HG03280 (cell line): ENCODE results near the gene GHITM.
"Not testable (repeated sequence)": the region's sequence is repeated elsewhere in the genome, so short reads cannot be mapped to it uniquely, and the experiment has no call there.

Experiments used
- ATAC-seq: cut with Tn5 transposase; IDR thresholded peaks from one replicate; pipeline ENCODE4 v1.9.1; 2021; ENCODE audit warnings: mild to moderate bottlenecking, moderate library complexity; ENCODE audit not compliant: unreplicated experiment

The GHITM gene

DNA sequence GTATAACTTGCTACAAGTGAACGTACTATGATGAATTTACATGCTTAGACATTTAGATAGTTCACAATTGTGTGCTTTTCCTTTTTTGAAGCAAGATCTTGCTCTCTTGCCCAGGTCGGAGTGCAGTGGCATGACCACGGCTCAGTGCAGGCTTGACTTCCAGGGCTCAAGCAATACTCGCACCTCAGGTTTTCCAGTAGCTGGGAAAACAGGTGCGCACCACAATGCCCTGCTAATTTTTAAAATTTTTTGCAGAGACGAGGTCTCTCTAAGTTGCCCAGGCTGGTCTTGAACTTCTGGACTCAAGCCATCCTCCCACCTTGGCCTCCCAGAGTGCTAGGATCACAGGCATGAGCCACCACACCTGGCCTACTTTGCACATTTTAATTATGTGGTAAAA is 36.1 kb downstream of the GHITM start:
- no peak for ATAC-seq

DNA sequence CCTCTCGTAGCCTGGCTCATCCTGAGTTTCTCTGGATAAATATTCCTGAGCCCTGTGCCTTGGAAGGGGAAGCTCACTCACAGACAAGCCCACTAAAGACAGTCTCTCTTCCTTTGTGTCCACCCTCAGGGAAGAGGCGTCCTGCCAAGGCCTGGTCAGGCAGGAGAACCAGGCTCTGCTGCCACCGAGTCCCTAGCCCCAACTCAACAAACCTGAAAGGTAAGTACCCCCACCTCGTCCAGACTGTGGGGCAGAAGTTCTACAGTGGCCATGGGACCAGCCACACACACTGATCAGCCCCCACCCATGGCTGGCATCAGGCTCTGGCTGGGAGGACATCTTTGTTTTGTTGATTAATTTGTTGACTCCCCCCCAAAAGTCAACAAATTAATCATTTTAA is 37.0 kb downstream of the GHITM start:
- no peak for ATAC-seq

DNA sequence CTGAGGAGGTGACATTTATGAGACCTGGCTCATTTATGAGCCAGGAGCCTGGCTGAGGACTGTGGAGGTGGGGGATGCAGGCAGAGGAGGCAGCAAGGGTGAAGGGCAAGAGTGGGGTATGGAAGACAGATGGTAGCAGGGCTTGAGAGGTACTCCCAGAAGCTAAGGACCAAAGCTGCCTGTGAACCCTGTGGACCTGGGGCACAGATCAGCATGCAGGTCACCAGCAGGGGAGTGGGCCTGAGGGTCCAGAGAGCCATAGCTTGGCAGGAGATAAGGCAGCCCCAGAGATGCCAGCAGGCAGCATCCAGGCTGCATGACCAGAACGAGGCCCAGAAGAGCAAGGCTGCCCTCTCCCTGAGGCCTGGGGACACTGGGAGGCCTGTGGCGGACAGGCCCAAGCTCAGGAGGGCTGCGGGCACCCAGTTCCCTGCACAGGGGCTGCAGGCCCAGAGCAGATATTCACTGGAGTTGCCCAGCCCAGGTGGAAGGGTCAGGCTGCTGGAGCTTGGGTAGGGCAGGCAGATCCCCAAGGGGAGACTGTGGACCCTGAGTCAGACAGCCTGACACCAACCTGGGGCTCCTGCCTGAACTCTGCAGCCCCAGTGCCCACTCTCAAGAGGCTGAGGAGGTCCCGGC is 37.6 kb downstream of the GHITM start:
- no peak for ATAC-seq

DNA sequence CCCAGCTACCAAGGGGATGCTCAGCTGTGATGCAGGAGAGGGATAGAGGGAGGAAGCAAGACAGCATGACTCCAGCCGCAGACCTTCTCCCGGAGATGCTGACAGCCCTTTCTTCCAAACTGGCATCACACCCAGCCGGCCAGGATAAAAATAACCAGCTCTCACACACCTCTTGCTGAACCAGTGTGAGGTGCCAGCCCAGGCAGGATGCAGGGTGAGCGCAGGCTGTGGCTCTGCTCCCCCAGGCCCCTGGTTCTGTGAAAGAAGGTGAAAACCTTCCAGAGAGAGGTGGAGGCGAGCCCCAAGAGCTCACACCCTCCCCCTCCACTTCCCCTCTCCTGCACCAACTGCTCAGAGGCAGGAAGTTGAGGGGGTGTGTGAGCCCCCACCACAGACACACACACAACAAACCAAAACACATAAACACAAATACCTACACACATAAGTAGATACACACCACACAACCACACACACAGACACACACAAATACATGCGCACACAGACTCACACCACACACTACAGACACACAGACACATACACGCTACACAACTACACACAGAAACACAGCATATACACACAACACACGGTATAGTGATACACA is 38.3 kb downstream of the GHITM start:
- ATAC-seq, result no peak

DNA sequence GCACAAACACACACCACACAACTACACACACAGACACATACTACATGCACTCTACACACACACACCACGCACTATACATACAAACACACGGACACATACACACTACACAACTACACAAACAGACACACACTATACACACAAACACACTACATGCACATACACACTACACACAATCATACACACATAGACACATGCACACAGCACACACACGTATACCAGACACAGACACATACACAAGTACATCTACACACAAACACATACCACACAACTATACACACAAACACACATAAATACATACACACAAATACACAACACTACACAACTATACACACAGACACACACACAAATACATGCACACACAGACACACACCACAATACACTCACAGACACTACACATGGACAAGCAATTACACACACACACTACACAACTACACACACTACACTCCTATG is 38.9 kb downstream of the GHITM start:
- no peak for ATAC-seq

DNA sequence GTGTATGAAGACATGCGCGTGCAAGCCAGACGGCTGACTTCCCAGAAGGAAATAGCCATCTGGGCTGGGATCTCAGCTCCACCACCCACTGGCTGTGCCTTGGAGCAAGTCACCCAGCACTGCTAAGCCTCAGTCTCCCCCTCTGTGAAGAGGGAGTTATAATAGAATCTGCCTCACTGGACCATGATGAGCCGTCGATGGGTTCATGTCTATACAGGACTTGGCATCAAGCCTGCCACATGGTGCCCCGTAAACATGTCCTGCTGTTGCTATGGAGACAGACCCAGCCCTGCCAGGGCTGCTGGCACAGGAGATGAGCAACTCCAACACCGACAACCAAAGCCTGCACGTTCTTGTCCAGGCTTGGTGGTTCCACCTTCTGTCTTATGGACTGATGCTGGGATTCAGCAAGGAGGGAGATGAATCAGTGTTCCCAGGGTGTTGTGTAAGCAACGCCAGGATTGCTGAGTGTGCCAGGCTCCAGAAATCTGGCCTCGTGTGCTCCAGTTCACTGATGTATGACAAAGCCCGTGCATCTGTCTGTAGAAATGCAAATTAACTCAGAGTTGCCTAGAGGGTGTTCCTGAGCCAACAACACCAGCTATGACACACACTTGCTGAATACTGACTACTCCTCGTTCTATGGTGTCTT is 39.9 kb downstream of the GHITM start:
- peak; percentile 89 for ATAC-seq

DNA sequence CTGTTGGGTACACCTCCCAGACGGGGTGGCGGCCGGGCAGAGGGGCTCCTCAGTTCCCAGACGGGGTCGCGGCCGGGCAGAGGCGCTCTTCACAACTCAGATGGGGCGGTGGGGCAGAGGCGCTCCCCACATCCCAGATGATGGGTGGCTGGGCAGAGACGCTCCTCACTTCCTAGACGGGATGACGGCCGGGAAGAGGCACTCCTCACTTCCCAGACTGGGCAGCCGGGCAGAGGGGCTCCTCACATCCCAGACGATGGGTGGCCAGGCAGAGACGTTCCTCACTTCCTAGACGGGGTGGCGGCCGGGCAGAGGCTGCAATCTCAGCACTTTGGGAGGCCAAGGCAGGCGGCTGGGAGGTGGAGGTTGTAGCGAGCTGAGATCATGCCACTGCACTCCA is 41.1 kb downstream of the GHITM start:
- ATAC-seq, result not testable (repeated sequence)

DNA sequence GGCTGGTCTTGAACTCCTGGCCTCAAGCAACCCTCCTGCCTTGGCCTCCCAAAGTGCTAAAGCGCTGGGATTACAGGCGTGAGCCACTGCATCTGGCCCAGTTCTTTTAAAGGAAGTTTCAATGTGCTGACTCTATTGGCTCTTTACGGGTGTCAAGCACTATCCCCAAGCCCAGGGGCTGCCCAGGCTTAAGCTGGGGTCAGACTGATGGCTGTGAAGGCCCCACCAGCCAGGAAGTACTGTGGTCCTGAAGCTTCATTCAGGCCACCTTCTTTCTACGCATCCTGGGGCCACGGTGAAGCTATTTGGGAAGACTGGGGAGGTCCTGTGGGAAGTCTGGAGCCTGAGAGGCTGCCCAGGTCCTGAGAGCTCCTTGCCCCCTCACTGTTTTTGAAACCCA is 42.3 kb downstream of the GHITM start:
- ATAC-seq, result no peak

DNA sequence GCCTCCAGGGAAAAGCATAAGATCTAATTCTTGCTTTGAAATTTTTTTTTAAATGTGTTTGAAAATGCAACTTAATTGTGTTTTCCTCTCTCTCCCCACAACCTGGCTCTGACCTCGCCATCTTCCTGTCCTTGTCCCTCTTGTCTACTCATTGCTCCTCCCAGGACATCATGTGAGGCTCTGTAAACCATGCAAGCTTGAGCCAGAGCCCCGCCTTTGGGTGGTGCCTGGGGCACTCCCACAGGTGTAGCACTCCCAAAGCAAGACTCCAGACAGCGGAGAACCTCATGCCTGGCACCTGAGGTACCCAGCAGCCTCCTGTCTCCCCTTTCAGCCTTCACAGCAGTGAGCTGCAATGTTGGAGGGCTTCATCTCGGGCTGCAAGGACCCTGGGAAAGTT is 45.2 kb downstream of the GHITM start:
- no peak for ATAC-seq

DNA sequence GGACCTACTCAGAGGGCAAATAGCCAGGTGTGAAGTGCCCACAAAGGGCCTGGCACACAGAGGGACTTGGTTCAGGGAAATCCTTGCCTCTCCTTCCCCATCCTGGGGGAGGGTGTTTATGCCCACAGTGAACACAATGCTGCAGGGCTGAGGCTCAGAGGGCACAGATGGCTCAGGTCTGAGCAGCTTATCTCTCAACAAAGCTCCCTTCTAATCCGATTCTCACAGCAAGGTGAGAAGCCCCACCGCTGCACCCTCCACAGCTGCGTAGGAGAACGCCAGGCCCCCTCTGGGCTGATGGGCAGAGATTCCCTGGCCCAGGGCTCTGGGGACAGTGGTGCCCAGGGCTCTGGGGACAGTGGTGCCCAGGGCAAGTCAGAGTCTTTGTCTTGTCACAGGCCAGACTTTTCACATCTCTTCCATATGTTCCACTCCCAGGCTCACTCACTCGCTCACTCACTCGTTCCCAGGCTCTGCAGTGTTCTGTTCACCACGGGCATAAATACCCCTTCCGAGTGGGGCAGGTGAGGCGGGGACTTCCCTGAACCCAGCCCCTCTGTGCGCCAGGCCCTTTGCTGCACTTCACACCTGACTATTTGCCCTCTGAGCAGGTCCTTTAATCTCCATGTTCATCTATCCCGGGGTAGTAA is 46.3 kb downstream of the GHITM start:
- no peak for ATAC-seq

DNA sequence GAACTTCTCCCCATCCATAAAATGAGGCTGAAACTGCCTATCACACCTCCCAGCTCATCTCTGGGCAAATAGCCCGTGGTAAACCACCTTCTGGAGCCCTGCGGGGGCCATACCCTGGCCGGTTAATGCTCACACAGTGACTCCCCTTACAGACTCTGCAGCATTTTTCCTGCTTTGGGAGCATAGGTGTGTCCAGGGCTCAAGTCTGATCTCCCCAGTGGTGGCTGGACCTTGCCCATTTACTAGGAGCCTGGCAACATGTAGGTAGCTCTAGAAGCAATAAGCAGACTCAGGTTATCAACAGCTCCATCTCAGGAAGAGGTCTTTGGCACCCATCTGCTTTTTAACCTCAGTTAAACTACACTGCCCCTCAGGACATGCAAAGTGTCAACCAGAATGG is 49.5 kb downstream of the GHITM start:
- no peak for ATAC-seq

DNA sequence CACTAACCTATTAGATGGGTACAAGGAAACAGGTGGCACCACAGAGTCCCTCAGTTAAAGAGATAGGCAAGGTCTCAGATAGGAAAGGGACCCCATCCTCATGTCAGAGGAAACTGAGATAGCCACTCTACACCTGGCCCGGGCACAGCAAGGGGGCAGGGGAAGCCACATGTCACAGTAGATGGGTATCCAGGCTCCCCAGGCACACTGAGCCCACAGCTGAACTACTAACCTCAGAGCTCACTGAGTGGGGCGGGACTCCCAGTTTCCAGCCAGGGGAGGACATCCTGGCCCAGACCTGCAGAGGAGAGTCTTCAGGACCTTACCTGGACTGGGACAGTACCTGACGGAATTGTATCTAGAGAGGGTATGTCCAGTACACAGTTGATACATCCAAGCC is 51.3 kb downstream of the GHITM start:
- ATAC-seq, result no peak

DNA sequence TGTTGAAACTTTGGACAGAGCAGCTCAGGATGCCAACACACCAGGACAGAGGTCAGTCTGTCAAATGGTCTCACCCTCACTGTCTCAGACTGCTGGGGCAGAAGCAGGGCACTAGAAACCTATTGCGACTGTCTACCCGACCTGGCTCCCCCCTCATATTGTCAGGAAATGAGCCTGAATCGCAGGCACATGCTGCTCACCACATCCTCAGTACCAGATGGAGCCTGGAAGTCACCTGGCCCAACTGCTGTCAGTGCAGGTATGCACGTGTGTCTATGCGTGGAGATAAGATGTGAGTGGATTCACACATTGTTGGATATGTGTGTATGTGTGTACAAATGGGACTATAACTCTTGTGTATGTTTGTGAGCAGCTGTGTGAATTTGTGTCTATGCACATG is 51.8 kb downstream of the GHITM start:
- no peak for ATAC-seq

DNA sequence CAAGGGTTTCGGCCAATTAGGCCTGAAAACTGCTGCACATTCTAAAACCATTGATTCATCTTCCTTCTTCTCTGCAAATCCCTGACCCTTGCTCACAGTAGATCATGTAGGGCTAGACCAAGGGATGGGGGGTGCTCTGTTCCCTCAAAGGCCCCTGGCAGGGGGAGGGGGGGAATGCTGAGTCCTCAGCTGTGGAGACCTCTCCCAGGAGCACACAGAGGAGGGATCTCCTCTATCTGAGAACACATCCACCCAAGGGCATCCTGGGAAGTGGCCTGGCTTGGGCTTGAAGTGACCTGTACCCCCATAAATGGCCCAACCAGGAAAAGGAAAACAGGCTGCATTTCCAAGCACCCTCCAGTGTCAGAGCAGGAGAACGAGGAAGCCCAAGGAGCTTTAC is 54.0 kb downstream of the GHITM start:
- no peak for ATAC-seq

DNA sequence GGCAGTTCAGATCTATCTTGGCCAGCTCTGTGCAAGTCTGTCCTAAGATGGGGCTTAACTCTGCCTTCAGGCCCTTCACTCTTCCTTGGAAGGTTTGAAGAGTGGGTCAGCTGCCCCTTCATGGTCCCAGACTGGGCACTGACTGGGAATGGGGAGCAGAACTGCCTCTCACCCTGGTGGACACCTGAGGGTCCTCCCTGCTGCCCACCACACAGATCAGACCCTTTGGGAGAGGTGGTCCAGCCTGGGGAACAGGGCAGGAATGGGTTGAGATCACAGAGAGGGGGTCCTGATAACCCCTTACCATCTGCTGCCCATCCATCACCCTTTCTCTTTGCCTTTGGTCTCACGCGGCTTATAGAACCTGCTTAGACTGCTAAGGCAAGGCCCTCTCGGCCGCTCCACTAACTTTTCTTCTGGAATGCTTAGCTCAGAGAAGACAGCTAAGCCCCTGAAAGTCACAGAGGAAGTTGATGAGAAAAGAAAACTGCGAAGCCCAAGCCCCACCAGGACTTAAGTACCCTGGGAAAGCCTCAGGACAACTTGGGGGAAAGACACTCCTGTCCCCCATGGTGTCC is 54.6 kb downstream of the GHITM start:
- no peak for ATAC-seq

DNA sequence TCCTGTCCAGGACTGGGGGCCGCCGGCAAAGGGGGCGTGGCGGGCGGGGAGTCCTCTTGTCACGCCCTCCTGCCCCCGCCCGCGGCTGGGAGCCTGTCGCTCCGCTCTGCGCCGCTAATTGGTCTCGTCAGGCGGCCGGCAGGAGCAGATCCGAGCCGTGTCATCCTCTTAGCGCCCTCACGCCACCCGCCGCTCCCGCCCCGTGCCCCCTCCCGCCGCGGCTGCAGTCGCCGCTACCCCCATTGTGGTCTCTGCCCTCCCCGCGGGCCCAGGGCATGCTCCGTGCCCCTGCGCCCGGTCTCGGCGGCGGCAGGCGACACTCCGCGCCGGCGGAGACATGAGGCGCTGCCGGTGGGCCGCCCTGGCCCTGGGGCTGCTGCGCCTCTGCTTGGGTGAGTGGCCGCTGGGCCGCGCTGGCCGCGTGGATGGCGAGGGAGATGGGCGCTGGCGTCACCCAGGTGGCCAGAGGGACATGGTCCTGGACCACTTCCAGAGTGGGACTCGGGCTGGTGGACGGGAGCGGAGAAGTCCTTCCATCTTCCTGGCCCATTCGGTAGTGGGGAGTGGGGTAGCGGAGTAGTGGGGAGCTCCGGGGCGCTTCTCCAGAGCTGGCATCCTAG is 55.2 kb downstream of the GHITM start, which contains the start of gene CDHR1:
Gene CDHR1 (plus strand): TSS at position 114 of the 620 bp plus-strand sequence. CDS start 224 bp downstream, at position 338.
- ATAC-seq, result peak; percentile 71

DNA sequence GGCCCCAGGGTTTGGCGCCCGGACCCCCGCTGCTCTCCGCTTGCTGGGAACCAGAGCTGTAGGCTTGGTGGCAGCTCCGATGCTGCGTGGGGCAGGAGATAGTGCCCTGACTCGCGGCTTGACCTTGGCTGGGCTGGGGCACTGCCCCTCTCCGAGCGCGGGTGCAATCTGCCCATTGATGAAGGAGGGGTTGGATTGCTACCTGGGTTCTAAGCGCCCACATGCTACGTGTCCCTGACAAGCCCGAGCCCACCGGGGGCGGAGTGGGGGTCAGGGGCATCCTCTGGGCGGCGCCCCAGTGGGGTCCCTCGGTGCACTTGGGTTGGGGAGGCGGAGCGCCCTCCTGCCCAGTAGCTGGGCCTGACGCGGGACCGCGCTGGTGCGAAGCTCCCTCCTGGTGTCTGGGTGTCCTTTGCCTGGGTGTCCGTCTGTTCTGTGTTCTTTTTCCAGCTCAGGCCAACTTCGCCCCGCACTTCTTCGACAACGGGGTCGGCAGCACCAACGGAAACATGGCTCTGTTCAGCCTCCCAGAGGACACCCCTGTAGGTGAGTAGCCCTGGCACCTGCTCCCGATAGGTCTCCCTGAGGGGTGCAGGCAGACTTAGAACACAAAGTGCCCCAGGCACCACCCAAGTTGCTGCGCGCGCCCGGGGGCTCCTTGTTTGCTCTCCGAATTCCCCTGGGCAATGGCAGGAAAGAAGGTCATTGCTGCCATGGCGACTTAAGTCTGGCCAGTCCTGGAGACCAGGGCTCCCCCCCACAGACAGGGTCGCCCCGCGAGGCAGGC is 55.9 kb downstream of the GHITM start:
- ATAC-seq, result no peak

DNA sequence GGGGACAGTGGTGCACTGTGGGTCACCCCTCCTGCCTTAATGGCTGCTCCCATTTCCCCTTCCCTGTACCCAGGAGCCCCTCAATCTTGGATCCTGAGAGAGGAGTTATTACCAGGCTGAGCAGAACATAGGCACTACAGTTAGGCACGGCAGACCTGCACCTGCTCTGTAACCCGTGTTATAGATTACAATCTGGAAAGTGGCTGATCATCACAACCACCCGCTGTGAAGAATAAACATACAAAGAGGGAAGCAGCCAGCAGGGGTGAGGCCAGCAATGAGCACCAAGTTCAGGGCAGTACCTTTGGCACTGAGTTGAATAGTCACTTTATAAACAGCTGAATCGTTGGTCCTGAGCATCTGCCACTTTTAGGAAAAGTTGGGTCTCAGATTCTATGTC is 56.8 kb downstream of the GHITM start:
- no peak for ATAC-seq

DNA sequence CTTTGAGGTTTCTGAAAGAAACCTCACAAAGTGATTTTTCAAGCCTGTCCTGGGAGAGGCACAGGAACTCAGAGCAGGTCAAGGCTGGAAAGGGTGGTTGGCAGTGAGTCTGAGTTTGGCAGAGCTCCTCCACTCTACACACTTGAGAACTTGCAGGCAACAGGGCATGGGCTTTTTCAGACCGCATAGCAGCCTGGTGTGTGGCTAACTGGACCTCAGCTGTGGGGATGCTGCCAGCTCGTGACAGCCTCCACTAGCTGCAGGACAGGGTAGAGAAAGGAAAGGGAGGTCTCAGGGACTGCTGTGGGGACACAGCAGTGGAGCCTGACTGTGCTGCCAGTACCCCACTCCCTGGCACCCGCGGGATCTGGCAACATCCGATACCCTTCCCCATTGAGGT is 57.6 kb downstream of the GHITM start:
- no peak for ATAC-seq

DNA sequence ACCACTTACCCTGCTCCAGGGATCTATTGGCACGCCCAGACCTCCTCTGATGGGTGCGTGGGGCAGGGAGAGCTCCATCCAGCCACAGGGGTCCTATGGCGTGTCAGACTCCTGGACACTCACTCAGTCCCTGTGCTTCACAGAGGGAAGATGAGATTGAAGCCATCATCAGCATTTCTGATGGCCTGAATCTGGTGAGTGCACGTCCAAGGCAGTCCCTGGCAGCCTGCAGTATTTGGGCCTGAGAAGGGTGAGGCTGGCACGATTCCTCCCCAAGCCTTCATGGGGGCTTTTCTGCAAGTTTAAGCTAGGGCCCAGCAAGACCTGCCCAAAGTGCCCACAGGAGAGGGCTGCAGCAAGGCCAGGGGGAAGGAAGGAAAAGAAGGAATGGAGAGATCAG is 58.3 kb downstream of the GHITM start:
- ATAC-seq, result no peak
